Cerebellar nuclear complex (tissue), 1 donor: ENCODE data around the gene GMPPB.
"Not testable (repeated sequence)": the region's sequence is repeated elsewhere in the genome, so short reads cannot be mapped to it uniquely, and the experiment has no call there.

Experiments used
- DNase-seq, 2 experiments: peaks; one replicate each; lab custom pipeline; 2025; lab: John Stamatoyannopoulos, UW

GMPPB gene

GRCh38 chr3:49723628-49724551, at the start of gene GMPPB:
GMPPB (minus strand) TSS chr3:49723951; CDS start chr3:49723726, 225 bp downstream.
- DNase-seq = peak; percentile 14 to 82

- no peak for DNase-seq
Measured at GRCh38 chr3:49772703-49773102, 49.0 kb upstream of the GMPPB start.

GRCh38 chr3:49771340-49771938, 47.7 kb upstream of the GMPPB start:
- no peak for DNase-seq

GRCh38 chr3:49769926-49770325, 46.2 kb upstream of the GMPPB start:
- DNase-seq = no peak

- DNase-seq = no peak
Measured at GRCh38 chr3:49769286-49769915, 45.6 kb upstream of the GMPPB start.

GRCh38 chr3:49763981-49764380, 40.2 kb upstream of the GMPPB start:
- no peak for DNase-seq

- no peak for DNase-seq
Measured at GRCh38 chr3:49761661-49762060, 37.9 kb upstream of the GMPPB start.

- DNase-seq = no peak
Measured at GRCh38 chr3:49759226-49759625, 35.5 kb upstream of the GMPPB start.

GRCh38 chr3:49757197-49757596, 33.4 kb upstream of the GMPPB start:
- no peak for DNase-seq

- no peak for DNase-seq
Measured at GRCh38 chr3:49756036-49756435, 32.3 kb upstream of the GMPPB start.

- DNase-seq = no peak
Measured at GRCh38 chr3:49754536-49754935, 30.8 kb upstream of the GMPPB start.

GRCh38 chr3:49751501-49751900, 27.8 kb upstream of the GMPPB start:
- DNase-seq = no peak

- no peak for DNase-seq
Measured at GRCh38 chr3:49750056-49750455, 26.3 kb upstream of the GMPPB start.

- DNase-seq = not testable (repeated sequence)
Measured at GRCh38 chr3:49748874-49749273, 25.1 kb upstream of the GMPPB start.

- DNase-seq = no peak
Measured at GRCh38 chr3:49747792-49748480, 24.2 kb upstream of the GMPPB start.

GRCh38 chr3:49745986-49746385, 22.2 kb upstream of the GMPPB start:
- no peak for DNase-seq

GRCh38 chr3:49740427-49740826, 16.7 kb upstream of the GMPPB start:
- no peak for DNase-seq

GRCh38 chr3:49738067-49738713, 14.4 kb upstream of the GMPPB start:
- no peak for DNase-seq

GRCh38 chr3:49734752-49735151, 11.0 kb upstream of the GMPPB start:
- DNase-seq = no peak

- no peak for DNase-seq
Measured at GRCh38 chr3:49733551-49733950, 9.8 kb upstream of the GMPPB start.

- DNase-seq = no peak
Measured at GRCh38 chr3:49732597-49732996, 8.8 kb upstream of the GMPPB start.
